Left lung (tissue), 10 donors: ENCODE results near the gene ANAPC7. TPM values are rescaled to one million over a fixed set of nuclear protein-coding genes. Genes with fewer than 3 reads are reported as not detected.

Source experiments
- ATAC-seq: fragments of 200-7000 bp; cut with Tn5 transposase; one replicate; pipeline ENCODE4 v1.9.1; 2020; ENCODE audit warnings: moderate library complexity
- DNase-seq, 4 donors: peaks; one replicate each; pipeline ENCODE4 v3.0.0-alpha.2; 2013 to 2020
- H3K27ac ChIP-seq, 2 donors: fragments of 200-600 bp; sonication (generic) in 1 of 2; one replicate each; pipeline versions ENCODE4 v1.5.0 to v1.8.0; 2020 to 2021
- H3K27me3 ChIP-seq, 2 donors: fragments of 200-600 bp; sonication (generic) in 1 of 2; one replicate each; pipeline versions ENCODE4 v1.5.0 to v1.8.0; 2020 to 2021
- H3K36me3 ChIP-seq, 2 donors: fragments of 200-600 bp; sonication (generic) in 1 of 2; one replicate each; pipeline versions ENCODE4 v1.5.0 to v1.8.0; 2020 to 2021
- H3K4me1 ChIP-seq, 2 donors: fragments of 200-600 bp; one replicate each; pipeline ENCODE4 v1.8.0; 2021
- H3K4me3 ChIP-seq, 2 donors: fragments of 200-600 bp; sonication (generic) in 1 of 2; one replicate each; pipeline versions ENCODE4 v1.5.0 to v1.8.0; 2020 to 2021; ENCODE audit warnings: mild to moderate bottlenecking in 1 of 2
- H3K9me3 ChIP-seq, 2 donors: fragments of 200-600 bp; sonication (generic) in 1 of 2; one replicate each; pipeline versions ENCODE4 v1.5.0 to v1.8.0; 2020 to 2021
- CTCF ChIP-seq, 2 donors: fragments of 200-600 bp; sonication (generic) in 1 of 2; IDR thresholded peaks; one replicate each; pipeline versions ENCODE4 v1.5.0 to v1.8.0; 2021; ENCODE audit warnings: antibody characterized with exemption in 2 of 2
- intact Hi-C, 2 donors: fragments of 100-400 bp; cut with DNase I; formaldehyde crosslinking; loops; one replicate each; pipeline versions ENCODE4 v1.11.2 to v1.14.2; 2022
- polyA plus RNA-seq, 6 donors: library from polyadenylated mRNA; unstranded; fragments of 120-200 nt; gene quantifications; one replicate each; pipeline ENCODE4 v1.2.1, GENCODE V29; 2013; ENCODE audit not compliant: insufficient read length in 6 of 6
- total RNA-seq, 2 donors: library from RNA; stranded (reverse); fragmentation: NEBNext Ultra II Directional; extraction: Animal tissue kit (Norgen Biotek cat#: 25700); gene quantifications; one replicate each; pipeline ENCODE4 v1.2.1, GENCODE V29; 2021
- donor health status: DM: no; HTN: yes; CAD: no.
- donor health status: DM: no; HTN: no; CAD: no.

Gene ANAPC7
- total and polyA plus RNA-seq, 8 donors = 48.6 to 94.6 (median 84.2) TPM

GRCh38 chr12:110348431-110349059 is 55.0 kb downstream of the ANAPC7 start:
- H3K4me3 ChIP-seq = no peak overlapping the region
- no peaks in the 10 kb centered on the region for H3K9me3 ChIP-seq
- peaks cover 0 to 30% of the 10 kb centered on the region in 2 donors for H3K4me1 ChIP-seq
- intact Hi-C loops = no loop called here
- H3K27me3 ChIP-seq = no peaks in the 10 kb centered on the region
- no peak overlapping the region for H3K27ac ChIP-seq
- no peak for DNase-seq
- H3K36me3 ChIP-seq = peaks cover 8 to 82% of the 10 kb centered on the region in 2 donors
- no peak for ATAC-seq
- TF ChIP-seq CTCF (IDR thresholded peaks at IDR 0.05) = no peak

- no peak for TF ChIP-seq CTCF (IDR thresholded peaks at IDR 0.05)
- H3K9me3 ChIP-seq = no peaks in the 10 kb centered on the region
- no peak overlapping the region for H3K27ac ChIP-seq
- no peaks in the 10 kb centered on the region for H3K27me3 ChIP-seq
- H3K4me1 ChIP-seq = peaks cover 0 to 24% of the 10 kb centered on the region in 2 donors
- intact Hi-C loops = no loop called here
- peaks cover 8 to 89% of the 10 kb centered on the region in 2 donors for H3K36me3 ChIP-seq
- no peak overlapping the region for H3K4me3 ChIP-seq
- DNase-seq = no peak
- ATAC-seq = no peak
These were observed 55.7 kb downstream of the ANAPC7 start for GRCh38 chr12:110347767-110348166.

GRCh38 chr12:110345963-110346362 is 57.5 kb downstream of the ANAPC7 start:
- Histone ChIP-seq H3K27ac (peak overlapping the region in 1 of 2 donors; percentile 14), H3K4me3 (no peak overlapping the region), H3K4me1 (peaks cover 0 to 24% of the 10 kb centered on the region in 2 donors), H3K36me3 (peaks cover 8 to 100% of the 10 kb centered on the region in 2 donors), H3K27me3 (no peaks in the 10 kb centered on the region), H3K9me3 (no peaks in the 10 kb centered on the region)
- no peak for ATAC-seq
- intact Hi-C loops = no loop called here
- no peak for TF ChIP-seq CTCF (IDR thresholded peaks at IDR 0.05)
- DNase-seq = no peak

- ATAC-seq (peak; percentile 62), DNase-seq (peak in 1 of 4 donors; percentile 26)
- no peak for TF ChIP-seq CTCF (IDR thresholded peaks at IDR 0.05)
- Histone ChIP-seq H3K27ac (peak overlapping the region in 1 of 2 donors; percentile 14), H3K4me1 (peaks cover 3 to 24% of the 10 kb centered on the region in 2 donors), H3K27me3 (no peaks in the 10 kb centered on the region), H3K4me3 (no peak overlapping the region), H3K9me3 (no peaks in the 10 kb centered on the region), H3K36me3 (peaks cover 8 to 100% of the 10 kb centered on the region in 2 donors)
- intact Hi-C loops = no loop called here
These were observed 58.3 kb downstream of the ANAPC7 start for GRCh38 chr12:110345176-110345661.

GRCh38 chr12:110344657-110345056 is 58.9 kb downstream of the ANAPC7 start:
- Histone ChIP-seq H3K27ac (peak overlapping the region in 1 of 2 donors; percentile 14), H3K36me3 (peaks cover 8 to 100% of the 10 kb centered on the region in 2 donors), H3K27me3 (no peaks in the 10 kb centered on the region), H3K4me3 (no peak overlapping the region), H3K4me1 (peaks cover 3 to 23% of the 10 kb centered on the region in 2 donors), H3K9me3 (no peaks in the 10 kb centered on the region)
- ATAC-seq (no peak), DNase-seq (no peak)
- intact Hi-C loops = no loop called here
- no peak for TF ChIP-seq CTCF (IDR thresholded peaks at IDR 0.05)
